ENCODE measurements around the gene SLC14A1. TPM values are rescaled to one million over a fixed set of nuclear protein-coding genes. Genes with fewer than 3 reads are reported as not detected.

The SLC14A1 gene
- total and polyA plus RNA-seq, 2 of the 13 experiments (the other 11 are each of a cell fraction or from before 2014, with no cell fraction given) = not detected

DNA sequence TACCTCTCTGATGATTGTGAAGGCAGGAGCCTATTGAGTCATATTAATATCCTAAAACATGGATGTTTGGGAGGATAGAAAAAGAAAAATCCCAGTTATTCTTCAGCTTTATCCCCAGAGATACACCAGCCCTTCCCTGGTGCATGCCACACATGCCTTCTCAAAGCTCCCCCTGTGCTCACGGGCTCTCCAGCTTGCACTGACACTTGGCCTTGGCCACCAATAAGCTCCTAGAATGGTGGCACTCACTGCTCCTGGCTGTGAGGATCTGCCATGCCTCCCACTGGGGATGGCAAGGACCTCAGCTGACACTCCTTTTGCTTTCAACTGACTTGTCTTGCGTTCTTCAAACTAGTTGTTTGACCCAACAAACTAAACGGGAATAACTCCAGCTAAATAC, 15.9 kb downstream of the SLC14A1 start (continued):
- TF ChIP-seq, protein P1, sequence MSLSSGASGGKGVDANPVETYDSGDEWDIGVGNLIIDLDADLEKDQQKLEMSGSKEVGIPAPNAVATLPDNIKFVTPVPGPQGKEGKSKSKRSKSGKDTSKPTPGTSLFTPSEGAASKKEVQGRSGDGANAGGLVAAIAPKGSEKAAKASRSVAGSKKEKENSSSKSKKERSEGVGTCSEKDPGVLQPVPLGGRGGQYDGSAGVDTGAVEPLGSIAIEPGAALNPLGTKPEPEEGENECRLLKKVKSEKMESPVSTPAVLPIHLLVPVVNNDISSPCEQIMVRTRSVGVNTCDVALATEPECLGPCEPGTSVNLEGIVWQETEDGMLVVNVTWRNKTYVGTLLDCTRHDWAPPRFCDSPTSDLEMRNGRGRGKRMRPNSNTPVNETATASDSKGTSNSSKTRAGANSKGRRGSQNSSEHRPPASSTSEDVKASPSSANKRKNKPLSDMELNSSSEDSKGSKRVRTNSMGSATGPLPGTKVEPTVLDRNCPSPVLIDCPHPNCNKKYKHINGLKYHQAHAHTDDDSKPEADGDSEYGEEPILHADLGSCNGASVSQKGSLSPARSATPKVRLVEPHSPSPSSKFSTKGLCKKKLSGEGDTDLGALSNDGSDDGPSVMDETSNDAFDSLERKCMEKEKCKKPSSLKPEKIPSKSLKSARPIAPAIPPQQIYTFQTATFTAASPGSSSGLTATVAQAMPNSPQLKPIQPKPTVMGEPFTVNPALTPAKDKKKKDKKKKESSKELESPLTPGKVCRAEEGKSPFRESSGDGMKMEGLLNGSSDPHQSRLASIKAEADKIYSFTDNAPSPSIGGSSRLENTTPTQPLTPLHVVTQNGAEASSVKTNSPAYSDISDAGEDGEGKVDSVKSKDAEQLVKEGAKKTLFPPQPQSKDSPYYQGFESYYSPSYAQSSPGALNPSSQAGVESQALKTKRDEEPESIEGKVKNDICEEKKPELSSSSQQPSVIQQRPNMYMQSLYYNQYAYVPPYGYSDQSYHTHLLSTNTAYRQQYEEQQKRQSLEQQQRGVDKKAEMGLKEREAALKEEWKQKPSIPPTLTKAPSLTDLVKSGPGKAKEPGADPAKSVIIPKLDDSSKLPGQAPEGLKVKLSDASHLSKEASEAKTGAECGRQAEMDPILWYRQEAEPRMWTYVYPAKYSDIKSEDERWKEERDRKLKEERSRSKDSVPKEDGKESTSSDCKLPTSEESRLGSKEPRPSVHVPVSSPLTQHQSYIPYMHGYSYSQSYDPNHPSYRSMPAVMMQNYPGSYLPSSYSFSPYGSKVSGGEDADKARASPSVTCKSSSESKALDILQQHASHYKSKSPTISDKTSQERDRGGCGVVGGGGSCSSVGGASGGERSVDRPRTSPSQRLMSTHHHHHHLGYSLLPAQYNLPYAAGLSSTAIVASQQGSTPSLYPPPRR (CRISPR knock-in tag; IDR thresholded peaks at IDR 0.05; ENCODE audit: borderline replicate concordance) = no peak
- TF ChIP-seq KMT2A (CRISPR knock-in tag; IDR thresholded peaks at IDR 0.05) (no peak), ZNF570 (CRISPR knock-in tag; IDR thresholded peaks at IDR 0.05; ENCODE audit: borderline replicate concordance) (no peak), ZNF564 (CRISPR knock-in tag; IDR thresholded peaks at IDR 0.05) (no peak), KLF12 (CRISPR knock-in tag; IDR thresholded peaks at IDR 0.05; ENCODE audit: borderline replicate concordance) (no peak)
- TF ChIP-seq, protein P2, sequence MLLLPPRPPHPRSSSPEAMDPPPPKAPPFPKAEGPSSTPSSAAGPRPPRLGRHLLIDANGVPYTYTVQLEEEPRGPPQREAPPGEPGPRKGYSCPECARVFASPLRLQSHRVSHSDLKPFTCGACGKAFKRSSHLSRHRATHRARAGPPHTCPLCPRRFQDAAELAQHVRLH (CRISPR knock-in tag; IDR thresholded peaks at IDR 0.05; ENCODE audit: borderline replicate concordance, low read depth) = no peak

DNA sequence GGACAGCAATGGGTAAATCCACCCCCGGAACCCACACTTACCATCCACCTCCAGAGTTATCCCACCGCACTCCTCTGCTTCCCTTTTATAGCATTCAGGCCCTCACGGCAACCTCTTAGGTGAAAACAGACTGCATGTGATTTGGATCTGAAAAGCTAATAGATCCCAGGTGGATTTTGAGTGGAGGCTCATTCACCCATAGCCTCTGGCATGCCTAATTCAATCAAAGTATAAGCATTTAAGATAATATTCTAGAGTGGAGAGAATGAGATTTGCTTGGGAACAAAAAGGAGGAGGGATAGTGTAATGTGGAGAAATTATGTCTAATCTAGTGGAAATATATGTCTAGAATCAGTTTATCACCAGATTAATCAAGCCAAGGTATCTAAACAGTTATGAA, 17.1 kb downstream of the SLC14A1 start:
- no peak for FAIRE-seq
- no peak overlapping the region for H2AFZ ChIP-seq (ENCODE audit: low read length)
- H3K79me2 ChIP-seq (ENCODE audit: insufficient read depth, low read length) = no peaks in the 10 kb centered on the region
- ChIA-PET CTCF (ENCODE audit: low intra/inter-chr PET ratio, low total read pairs) (no interaction called here), POLR2A (no interaction called here)
- no peaks in the 10 kb centered on the region for H3K4me1 ChIP-seq (ENCODE audit: insufficient read depth, low read length)
- H3K36me3 ChIP-seq (replicated peaks in 1 of 2; ENCODE audit: control insufficient read depth in 1 of 2, insufficient read depth in 2 of 2, low read length in 2 of 2) = no peaks in the 10 kb centered on the region
- H3K9ac ChIP-seq (ENCODE audit: insufficient read depth, low read depth, low read length) = no peak overlapping the region
- no peak for ATAC-seq
- no peaks in the 10 kb centered on the region for H4K20me1 ChIP-seq (ENCODE audit: insufficient read depth, low read length)
- 59% methylated on average over 3 of the region's 3 CpGs for WGBS (ENCODE audit: low lambda C conversion rate)
- in situ Hi-C loops (cut with HindIII; ENCODE audit: extremely low pct_ligation_motif_present, low pct_unique_long_range_greater_than_20kb) = no loop called here
- no peak overlapping the region for H3K4me2 ChIP-seq (ENCODE audit: low read depth, low read length)
- no peak for DNase-seq (ENCODE audit: low spot score)
- H3K9me3 ChIP-seq (ENCODE audit: low read length) = no peaks in the 10 kb centered on the region
- no peaks in the 10 kb centered on the region for H3K27me3 ChIP-seq (ENCODE audit: control insufficient read depth in 1 of 2, insufficient read depth in 2 of 2, low read length in 2 of 2)
- intact Hi-C loops (cut with micrococcal nuclease; ENCODE audit: unreplicated experiment) = no loop called here
- no peak overlapping the region for H3K27ac ChIP-seq (ENCODE audit: extremely low read length, insufficient read depth, low read length)
- no TSS peak for BruUV-seq (replicated peaks)
- H3K4me3 ChIP-seq (replicated peaks in 1 of 3; ENCODE audit: insufficient read depth in 1 of 3, low read depth in 2 of 3, low read length in 3 of 3) = no peak overlapping the region
- TF ChIP-seq, protein P3, sequence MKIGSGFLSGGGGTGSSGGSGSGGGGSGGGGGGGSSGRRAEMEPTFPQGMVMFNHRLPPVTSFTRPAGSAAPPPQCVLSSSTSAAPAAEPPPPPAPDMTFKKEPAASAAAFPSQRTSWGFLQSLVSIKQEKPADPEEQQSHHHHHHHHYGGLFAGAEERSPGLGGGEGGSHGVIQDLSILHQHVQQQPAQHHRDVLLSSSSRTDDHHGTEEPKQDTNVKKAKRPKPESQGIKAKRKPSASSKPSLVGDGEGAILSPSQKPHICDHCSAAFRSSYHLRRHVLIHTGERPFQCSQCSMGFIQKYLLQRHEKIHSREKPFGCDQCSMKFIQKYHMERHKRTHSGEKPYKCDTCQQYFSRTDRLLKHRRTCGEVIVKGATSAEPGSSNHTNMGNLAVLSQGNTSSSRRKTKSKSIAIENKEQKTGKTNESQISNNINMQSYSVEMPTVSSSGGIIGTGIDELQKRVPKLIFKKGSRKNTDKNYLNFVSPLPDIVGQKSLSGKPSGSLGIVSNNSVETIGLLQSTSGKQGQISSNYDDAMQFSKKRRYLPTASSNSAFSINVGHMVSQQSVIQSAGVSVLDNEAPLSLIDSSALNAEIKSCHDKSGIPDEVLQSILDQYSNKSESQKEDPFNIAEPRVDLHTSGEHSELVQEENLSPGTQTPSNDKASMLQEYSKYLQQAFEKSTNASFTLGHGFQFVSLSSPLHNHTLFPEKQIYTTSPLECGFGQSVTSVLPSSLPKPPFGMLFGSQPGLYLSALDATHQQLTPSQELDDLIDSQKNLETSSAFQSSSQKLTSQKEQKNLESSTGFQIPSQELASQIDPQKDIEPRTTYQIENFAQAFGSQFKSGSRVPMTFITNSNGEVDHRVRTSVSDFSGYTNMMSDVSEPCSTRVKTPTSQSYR (CRISPR knock-in tag; IDR thresholded peaks at IDR 0.05; ENCODE audit: borderline replicate concordance) = no peak
- TF ChIP-seq NFRKB (IDR thresholded peaks at IDR 0.05) (no peak), SP5 (CRISPR knock-in tag; IDR thresholded peaks at IDR 0.05; ENCODE audit: borderline replicate concordance, low read depth) (no peak), KLF6 (CRISPR knock-in tag; IDR thresholded peaks at IDR 0.05) (no peak), RAD51 (IDR thresholded peaks at IDR 0.05; ENCODE audit: borderline replicate concordance) (no peak), HOXA3 (CRISPR knock-in tag; IDR thresholded peaks at IDR 0.05) (no peak), ZFP37 (CRISPR knock-in tag; IDR thresholded peaks at IDR 0.05; ENCODE audit: borderline replicate concordance) (no peak), MLLT10 (CRISPR knock-in tag; IDR thresholded peaks at IDR 0.05) (no peak), MEIS2 (CRISPR knock-in tag; IDR thresholded peaks at IDR 0.05) (no peak), ATF7-NPFF (CRISPR knock-in tag; IDR thresholded peaks at IDR 0.05; ENCODE audit: low read depth) (no peak)
- TF ChIP-seq, protein P4, sequence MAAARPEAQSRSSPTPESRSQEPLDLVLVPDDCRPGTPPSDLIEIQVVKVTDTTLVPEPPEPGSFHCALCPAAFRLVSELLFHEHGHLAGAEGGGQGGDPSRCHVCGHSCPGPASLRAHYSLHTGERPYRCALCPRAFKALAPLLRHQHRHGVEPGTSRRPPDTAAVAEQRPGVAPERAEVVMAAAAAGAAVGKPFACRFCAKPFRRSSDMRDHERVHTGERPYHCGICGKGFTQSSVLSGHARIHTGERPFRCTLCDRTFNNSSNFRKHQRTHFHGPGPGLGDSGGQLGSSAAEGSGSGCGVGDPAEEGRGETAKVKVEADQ (CRISPR knock-in tag; IDR thresholded peaks at IDR 0.05; ENCODE audit: borderline replicate concordance) = no peak

Data from HepG2 (cell line).